Measurements from ENCODE around the gene AKT1S1. TPM values are rescaled to one million over a fixed set of nuclear protein-coding genes. Genes with fewer than 3 reads are reported as not detected.
A peak's percentile ranks its signal among the peaks of the same experiment; 100 is the strongest.

AKT1S1 gene
- total RNA-seq, 2 experiments from 2014 or later = 15.1 to 15.8 TPM

DNA sequence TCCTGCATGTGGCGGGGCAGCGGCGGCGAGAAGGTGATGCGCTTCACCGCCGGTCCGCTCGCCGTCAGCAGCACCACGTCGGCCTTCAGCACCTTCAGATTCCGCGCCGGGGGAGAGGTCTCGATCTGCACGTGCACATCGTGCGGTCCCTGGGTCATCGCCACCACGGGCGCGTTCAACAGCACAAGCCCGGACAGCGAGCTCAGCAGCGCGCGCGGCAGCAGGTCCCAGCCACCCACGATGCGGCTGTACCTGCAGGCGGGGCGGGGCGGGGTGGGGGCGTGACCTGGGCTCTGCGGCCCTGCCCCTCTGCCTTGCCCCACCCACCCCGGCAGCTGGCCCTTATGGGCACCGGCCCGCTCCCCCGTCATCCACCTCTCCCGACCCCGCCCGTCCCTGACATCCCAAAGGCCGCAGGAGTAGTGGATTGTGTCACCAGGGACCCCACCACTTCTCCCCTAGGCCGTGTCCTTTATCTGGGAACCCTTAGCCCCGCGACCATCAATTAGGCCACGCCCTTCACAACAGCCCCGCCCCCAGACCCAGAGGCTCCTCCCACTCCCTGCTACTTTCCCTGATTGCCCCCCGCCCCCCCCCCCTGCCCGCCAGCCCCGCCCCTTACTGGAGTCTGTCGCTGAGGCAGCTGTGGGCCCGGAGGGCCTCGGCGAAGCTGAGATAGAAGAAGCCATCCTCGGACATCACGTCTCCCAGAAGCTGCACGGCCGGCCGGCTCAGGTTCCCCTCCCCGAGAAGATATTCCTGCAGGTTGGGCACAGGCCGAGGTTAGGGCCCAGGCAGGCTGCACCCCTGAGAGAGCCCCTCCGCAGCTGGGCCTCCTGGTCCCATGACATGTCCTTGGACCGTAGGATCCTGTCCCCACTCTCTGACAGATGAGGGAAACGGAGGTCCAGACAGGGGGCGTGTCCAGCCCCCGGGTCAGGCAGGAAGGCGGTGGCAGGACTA, 13.5 kb upstream of the AKT1S1 start:
- ATAC-seq (ENCODE audit: poor library complexity) = peak; percentile 87
- Mint-ChIP-seq H3K27me3 (no peaks in the 10 kb centered on the region), H3K4me3 (peak overlapping the region; percentile 79), H3K4me1 (ENCODE audit: low read depth) (peaks cover 16% of the 10 kb centered on the region), H3K36me3 (ENCODE audit: low read depth) (peaks cover 5% of the 10 kb centered on the region), H3K9me3 (no peaks in the 10 kb centered on the region), H3K27ac (no peak overlapping the region)
- CTCF ChIA-PET = interaction anchor here (0.5 to 1.7 kb wide), 9 partner anchors 14 to 161 kb away, joined by 3 to 10 read pairs (median 4); partner anchors contain the start of genes AKT1S1, FUZ and TBC1D17
- Histone ChIP-seq H3K4me1 (ENCODE audit: insufficient read depth, low read length) (peaks cover 32% of the 10 kb centered on the region), H3K4me3 (ENCODE audit: low read length) (peak overlapping the region; percentile 66), H3K36me3 (ENCODE audit: insufficient read depth, low read length) (peaks cover 7% of the 10 kb centered on the region), H3K27ac (ENCODE audit: low read depth in 1 of 2, low read length in 2 of 2) (peak overlapping the region in 1 of 2 donors; percentile 21), H3K9me3 (ENCODE audit: control insufficient read depth in 1 of 2, insufficient read depth in 1 of 2, low read length in 2 of 2) (no peaks in the 10 kb centered on the region), H3K27me3 (ENCODE audit: control insufficient read depth in 1 of 2, insufficient read depth in 2 of 2, low read length in 2 of 2) (no peaks in the 10 kb centered on the region)
- DNase-seq = peak; percentile 47 to 89 (median 66)
- POLR2A ChIA-PET = interaction anchor here (0.9 to 1.6 kb wide), 3 partner anchors 13 to 124 kb away, joined by 3 to 10 read pairs (median 6); partner anchors contain the start of genes AKT1S1, AP2A1, ATF5 and NUP62
- intact Hi-C loops (cut with DNase I, micrococcal nuclease) = loop anchor here (1.0 to 2.0 kb wide), 3 partner anchors 12 to 38 kb away; partner anchors contain the start of genes AKT1S1 (in 1 of the 2), ATF5 (in 1 of the 2), NUP62 (in 1 of the 2) and TBC1D17 (in 1 of the 2)
- TF ChIP-seq, protein P1, sequence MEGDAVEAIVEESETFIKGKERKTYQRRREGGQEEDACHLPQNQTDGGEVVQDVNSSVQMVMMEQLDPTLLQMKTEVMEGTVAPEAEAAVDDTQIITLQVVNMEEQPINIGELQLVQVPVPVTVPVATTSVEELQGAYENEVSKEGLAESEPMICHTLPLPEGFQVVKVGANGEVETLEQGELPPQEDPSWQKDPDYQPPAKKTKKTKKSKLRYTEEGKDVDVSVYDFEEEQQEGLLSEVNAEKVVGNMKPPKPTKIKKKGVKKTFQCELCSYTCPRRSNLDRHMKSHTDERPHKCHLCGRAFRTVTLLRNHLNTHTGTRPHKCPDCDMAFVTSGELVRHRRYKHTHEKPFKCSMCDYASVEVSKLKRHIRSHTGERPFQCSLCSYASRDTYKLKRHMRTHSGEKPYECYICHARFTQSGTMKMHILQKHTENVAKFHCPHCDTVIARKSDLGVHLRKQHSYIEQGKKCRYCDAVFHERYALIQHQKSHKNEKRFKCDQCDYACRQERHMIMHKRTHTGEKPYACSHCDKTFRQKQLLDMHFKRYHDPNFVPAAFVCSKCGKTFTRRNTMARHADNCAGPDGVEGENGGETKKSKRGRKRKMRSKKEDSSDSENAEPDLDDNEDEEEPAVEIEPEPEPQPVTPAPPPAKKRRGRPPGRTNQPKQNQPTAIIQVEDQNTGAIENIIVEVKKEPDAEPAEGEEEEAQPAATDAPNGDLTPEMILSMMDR (IDR thresholded peaks at IDR 0.05) = peak; percentile 51

DNA sequence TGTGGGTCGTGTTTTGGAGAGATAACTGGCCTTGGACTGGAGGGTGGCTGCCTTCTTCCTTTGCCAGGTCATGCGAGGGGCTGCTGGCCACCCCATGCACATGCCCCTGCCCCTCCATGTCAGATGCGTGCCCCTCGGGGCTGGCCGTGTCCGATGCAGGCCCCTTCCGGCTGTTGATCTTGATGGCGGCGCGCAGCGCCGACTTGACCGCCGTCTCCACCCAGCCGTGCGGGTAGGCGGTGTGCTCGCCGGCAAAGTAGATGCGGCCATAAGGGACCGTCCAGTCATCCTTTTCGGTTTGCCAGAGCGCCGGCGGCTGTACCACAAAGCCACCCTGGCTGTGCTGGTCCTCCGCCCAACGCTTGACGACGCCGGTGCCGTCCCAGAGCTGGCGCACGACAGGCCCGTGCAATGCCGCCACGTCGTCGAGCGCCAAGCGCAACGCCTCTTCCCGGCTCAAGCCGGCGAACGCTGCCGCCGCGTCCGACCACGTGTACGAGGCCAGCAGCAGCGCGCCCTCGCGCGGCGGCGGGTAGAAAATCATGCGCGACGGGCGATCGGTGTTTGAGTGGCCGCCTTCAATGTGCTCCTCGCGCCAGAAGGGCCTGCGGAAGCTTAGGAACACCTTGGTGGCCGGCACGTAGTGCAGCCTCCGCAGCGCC, 12.7 kb upstream of the AKT1S1 start:
- POLR2A ChIA-PET = interaction anchor here (0.9 to 1.5 kb wide), 2 partner anchors 13 to 123 kb away, joined by 3 to 10 read pairs; partner anchors contain the start of genes AKT1S1, AP2A1 and TBC1D17
- Histone ChIP-seq H3K9me3 (ENCODE audit: control insufficient read depth in 1 of 2, insufficient read depth in 1 of 2, low read length in 2 of 2) (no peaks in the 10 kb centered on the region), H3K4me1 (ENCODE audit: insufficient read depth, low read length) (peaks cover 24% of the 10 kb centered on the region), H3K4me3 (ENCODE audit: low read length) (peak overlapping the region; percentile 66), H3K27me3 (ENCODE audit: control insufficient read depth in 1 of 2, insufficient read depth in 2 of 2, low read length in 2 of 2) (no peaks in the 10 kb centered on the region), H3K36me3 (ENCODE audit: insufficient read depth, low read length) (peaks cover 14% of the 10 kb centered on the region), H3K27ac (ENCODE audit: low read depth in 1 of 2, low read length in 2 of 2) (peak overlapping the region in 1 of 2 donors; percentile 21)
- H3K4me3 Mint-ChIP-seq = peak overlapping the region; percentile 79
- peaks cover 13% of the 10 kb centered on the region for H3K36me3 Mint-ChIP-seq (ENCODE audit: low read depth)
- peak; percentile 75 for ATAC-seq (ENCODE audit: poor library complexity)
- H3K4me1 Mint-ChIP-seq (ENCODE audit: low read depth) = peaks cover 11% of the 10 kb centered on the region
- TF ChIP-seq, protein P1 (IDR thresholded peaks at IDR 0.05) = peak; percentile 91
- intact Hi-C loops (cut with DNase I, micrococcal nuclease) = loop anchor here (1.0 to 2.0 kb wide), 3 partner anchors 12 to 39 kb away; partner anchors contain the start of genes AKT1S1 (in 1 of the 2), ATF5 (in 1 of the 2), NUP62 (in 1 of the 2) and TBC1D17 (in 1 of the 2)
- H3K27me3 Mint-ChIP-seq = no peaks in the 10 kb centered on the region
- no peak overlapping the region for H3K27ac Mint-ChIP-seq
- CTCF ChIA-PET = interaction anchor here (0.5 to 1.7 kb wide), 8 partner anchors 13 to 162 kb away, joined by 3 to 10 read pairs (median 4); partner anchors contain the start of genes AKT1S1, FUZ and TBC1D17
- no peaks in the 10 kb centered on the region for H3K9me3 Mint-ChIP-seq
- DNase-seq = peak; percentile 59 to 92 (median 70)
